CD4-positive, alpha-beta T cell treated with Interleukin-21 for 1 hour (primary cell): ENCODE data around the gene KIR3DL2.
"Not testable (repeated sequence)": the region's sequence is repeated elsewhere in the genome, so short reads cannot be mapped to it uniquely, and the experiment has no call there.

ENCODE experiments used
- DNase-seq: peaks from one replicate; pipeline ENCODE4 v3.0.0-alpha.2; 2020

KIR3DL2 gene

DNA sequence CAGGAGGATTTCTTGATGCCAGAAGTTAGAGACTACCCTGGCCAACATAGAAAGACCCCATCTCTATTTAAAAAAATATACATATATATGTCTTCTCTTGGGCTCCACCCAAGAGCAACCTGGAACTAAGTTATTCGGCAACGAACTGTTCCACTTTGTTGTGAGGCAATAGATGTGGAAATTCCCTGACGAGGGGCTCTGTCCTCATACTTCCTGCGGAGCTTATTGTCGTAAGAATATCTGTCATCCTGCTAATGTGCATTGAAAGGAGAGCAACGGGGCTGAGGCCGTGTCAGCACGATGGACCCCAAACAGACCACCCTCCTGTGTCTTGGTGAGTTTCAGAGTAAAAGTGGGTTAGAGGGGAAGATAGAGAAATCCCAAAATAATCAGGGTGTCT lies 23.7 kb downstream of the KIR3DL2 start, which contains the start of gene FCAR:
TSS of gene FCAR (plus strand) at position 246 of the 400 bp plus-strand sequence. CDS start at position 301, 55 bp downstream.
- no peak for DNase-seq

DNA sequence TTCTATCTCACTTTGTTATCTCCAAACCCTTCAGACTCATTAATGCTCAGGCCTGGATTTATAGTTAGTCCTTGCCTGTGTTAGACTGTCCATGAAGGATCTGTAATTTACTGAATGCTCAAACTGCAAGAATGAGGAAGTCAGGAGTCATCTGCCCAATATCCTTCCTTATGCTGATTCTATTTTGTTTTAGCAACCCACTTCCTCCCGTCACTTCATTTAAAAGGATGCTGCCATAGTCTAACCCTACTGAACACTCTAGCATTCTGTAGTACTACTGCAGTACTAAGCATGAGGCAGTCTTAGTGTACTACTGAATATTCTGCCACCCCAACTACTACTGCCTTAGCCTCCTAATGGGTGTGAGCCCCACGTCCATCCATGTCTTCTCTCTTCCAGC lies 25.3 kb downstream of the KIR3DL2 start:
- DNase-seq, result no peak

DNA sequence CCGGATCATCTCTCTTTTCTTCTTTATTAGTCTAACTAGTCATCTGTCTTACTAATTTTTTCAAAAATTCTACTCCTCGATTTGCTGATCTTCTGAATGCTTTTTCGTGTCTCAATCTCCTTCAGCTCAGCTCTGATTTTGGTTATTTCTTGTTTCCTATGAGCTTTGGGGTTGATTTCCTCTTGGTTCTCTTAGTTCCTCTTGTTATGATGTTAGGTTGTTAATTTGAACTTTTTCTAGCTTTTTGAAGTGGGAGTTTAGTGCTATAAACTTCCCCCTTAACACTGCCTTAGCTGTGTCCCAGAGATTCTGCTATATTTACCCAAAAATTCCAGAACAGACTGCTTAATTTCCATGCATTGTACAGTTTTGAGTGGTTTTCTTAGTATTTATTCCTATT lies 27.2 kb downstream of the KIR3DL2 start:
- no peak for DNase-seq

DNA sequence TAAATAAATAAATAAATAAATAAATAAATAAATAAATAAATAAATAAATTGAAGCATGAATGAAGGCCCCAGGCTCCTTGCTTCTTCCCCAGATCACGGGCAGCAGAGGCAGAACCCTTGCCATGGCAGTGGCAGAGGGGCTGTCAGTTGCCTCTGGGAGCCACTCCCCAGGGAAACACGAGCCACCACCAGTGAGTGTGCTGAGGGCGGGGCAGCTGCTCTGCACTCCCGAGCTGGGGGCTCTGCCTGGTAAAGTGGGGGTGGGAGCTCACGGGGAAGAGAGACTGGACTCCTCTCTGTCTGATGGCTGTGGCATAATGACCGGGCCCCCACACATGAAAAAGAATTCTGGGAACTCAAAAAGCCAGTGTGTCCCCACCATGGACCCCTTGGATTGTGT lies 31.6 kb downstream of the KIR3DL2 start:
- DNase-seq, result no peak

DNA sequence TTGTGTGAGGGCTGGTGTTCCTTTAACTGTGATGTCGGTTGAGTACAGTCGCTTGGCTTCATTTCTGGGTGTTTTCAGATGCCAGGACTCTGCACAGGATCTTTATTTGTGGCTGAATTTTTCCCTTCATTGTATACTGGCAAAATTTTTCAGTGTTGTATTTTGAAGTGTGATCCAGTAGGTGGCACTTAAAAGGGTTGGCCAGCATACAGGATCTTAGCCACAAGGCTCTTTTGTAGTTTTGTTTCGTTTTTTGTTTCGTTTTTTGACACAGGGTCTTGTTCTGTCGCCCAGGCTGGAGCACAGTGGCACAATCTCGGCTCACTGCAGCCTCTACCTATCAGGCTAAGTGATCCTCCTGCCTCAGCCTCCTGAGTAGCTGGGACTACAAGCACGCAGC lies 32.5 kb downstream of the KIR3DL2 start:
- peak; percentile 26 for DNase-seq

DNA sequence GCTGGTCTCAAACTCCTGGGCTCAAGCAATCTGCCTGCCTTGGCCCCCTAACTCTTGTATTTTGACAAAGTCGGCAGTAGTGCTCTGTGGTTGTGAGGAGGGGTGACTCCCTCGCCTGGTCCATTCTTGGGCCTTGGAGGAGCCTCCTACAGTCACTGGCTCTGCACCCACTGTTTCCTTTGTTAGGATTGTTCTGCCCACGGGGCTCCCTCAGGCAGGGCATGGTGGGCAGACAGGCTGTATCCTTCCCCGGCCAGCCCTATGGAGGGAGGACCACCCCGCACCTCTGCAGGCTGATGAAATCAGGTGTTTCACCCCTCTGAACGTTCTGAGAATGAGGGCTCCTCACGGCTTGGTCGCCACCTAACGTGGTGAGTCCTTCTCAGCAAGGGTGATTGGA lies 33.0 kb downstream of the KIR3DL2 start:
- no peak for DNase-seq

DNA sequence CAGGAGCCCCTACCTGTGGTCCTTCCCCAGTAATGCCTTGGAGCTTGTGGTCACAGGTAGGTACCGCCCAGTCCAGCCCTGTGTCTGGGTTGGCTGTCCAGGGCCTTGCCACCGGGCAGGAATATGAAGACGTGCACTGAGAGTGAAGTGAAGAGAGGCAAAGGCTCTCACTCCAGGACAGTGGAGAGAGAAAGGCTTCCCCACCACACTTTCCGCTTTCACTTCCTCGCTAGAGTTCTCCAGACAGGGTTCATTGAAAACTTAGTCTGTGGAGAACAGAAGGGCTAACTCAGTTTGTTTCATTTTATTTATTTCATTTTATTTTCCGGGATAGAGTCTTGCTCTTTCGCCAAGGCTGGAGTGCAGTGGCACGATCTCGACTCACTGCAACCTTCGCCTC lies 38.0 kb downstream of the KIR3DL2 start:
- DNase-seq, result no peak

DNA sequence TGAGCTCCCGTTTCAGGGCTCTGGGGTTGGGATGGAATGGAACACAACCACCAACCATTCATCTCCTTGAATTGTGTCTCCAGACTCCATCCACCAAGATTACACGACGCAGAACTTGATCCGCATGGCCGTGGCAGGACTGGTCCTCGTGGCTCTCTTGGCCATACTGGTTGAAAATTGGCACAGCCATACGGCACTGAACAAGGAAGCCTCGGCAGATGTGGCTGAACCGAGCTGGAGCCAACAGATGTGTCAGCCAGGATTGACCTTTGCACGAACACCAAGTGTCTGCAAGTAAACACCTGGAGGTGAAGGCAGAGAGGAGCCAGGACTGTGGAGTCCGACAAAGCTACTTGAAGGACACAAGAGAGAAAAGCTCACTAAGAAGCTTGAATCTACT lies 39.3 kb downstream of the KIR3DL2 start:
- DNase-seq, result no peak

GRCh38 chr19:54893406-54893805 lies 43.2 kb downstream of the KIR3DL2 start:
- no peak for DNase-seq

- DNase-seq, result not testable (repeated sequence)
Observed at GRCh38 chr19:54894106-54894505, 43.9 kb downstream of the KIR3DL2 start.

- DNase-seq, result no peak
Observed at GRCh38 chr19:54896036-54896435, 45.8 kb downstream of the KIR3DL2 start.

GRCh38 chr19:54898685-54899084 lies 48.4 kb downstream of the KIR3DL2 start:
- not testable (repeated sequence) for DNase-seq

DNA sequence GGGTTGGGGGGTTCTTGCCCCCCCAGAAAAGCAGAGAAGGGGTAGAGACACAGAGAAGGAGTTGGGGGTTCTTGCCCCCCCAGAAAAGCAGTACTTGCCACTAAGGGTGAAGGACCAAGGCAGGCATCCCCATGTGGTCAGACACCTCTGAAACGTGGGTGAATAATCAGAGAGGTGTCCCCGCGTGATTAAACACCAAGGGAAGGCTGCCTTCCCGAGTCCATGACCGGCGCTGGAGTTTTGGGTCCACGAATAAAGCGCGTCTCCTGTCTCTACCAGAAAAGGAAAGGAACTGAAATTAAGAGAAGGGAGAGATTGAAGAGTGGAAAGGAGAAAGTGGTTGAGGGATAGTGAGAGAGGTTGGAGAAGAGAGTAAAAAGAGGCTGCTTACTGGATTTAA lies 49.4 kb downstream of the KIR3DL2 start:
- not testable (repeated sequence) for DNase-seq

- DNase-seq, result not testable (repeated sequence)
Observed at GRCh38 chr19:54901153-54901552, 50.9 kb downstream of the KIR3DL2 start.

DNA sequence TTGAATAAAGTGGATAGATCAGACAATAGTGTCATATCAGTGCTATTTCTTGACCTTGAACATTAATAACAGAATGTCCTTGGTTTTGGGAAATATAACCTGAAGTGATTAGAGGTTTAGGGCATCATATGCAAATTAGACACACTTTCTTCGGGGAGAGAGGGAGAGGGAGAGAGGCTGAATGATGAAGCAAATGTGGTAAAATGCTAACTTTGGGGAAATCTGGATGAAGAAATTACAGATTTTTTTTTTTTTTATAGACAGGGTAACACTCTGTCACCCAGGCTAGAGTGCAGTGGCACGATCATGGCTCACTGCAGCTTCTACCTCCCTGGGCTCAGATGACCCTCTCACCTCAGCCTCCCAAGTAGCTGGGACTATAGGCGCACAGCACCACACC lies 51.8 kb downstream of the KIR3DL2 start:
- DNase-seq, result no peak

- DNase-seq, result no peak
Observed at GRCh38 chr19:54903303-54903702, 53.1 kb downstream of the KIR3DL2 start.

DNA sequence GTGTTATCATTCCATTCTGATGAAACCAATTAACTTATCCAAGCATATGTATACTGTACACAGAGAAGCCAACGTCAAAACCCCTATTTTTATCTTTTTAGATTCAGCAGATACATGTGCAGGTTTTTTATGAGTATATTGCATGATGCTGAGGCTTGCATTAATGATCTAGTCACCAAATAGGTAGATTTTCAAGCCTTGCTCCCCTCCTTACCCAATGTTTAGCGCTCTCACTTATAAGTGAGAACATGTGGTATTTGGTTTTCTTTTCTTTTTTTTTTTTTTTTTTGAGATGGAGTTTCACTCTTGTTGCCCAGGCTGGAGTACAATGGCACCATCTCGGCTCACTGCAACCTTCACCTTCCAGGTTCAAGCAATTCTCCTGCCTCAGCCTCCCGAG lies 54.0 kb downstream of the KIR3DL2 start:
- not testable (repeated sequence) for DNase-seq

DNA sequence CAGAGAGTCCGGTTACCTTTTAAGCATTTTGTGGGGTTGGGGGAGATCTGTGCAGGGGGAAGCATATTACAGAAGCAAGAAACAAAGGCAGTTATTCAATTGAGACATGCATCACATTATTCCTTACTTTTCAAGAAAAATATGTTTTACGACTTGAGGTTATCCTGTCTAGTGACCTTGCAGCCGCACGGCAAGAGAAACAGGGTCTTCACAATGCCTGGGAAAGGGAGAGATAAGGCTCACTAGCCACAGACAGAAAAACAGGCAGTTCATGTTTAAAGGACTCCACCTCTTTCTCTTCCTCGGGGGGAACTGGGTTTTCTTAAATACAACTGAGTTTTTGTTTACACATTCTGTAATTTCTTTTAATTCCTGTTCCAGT lies 55.2 kb downstream of the KIR3DL2 start:
- no peak for DNase-seq

DNA sequence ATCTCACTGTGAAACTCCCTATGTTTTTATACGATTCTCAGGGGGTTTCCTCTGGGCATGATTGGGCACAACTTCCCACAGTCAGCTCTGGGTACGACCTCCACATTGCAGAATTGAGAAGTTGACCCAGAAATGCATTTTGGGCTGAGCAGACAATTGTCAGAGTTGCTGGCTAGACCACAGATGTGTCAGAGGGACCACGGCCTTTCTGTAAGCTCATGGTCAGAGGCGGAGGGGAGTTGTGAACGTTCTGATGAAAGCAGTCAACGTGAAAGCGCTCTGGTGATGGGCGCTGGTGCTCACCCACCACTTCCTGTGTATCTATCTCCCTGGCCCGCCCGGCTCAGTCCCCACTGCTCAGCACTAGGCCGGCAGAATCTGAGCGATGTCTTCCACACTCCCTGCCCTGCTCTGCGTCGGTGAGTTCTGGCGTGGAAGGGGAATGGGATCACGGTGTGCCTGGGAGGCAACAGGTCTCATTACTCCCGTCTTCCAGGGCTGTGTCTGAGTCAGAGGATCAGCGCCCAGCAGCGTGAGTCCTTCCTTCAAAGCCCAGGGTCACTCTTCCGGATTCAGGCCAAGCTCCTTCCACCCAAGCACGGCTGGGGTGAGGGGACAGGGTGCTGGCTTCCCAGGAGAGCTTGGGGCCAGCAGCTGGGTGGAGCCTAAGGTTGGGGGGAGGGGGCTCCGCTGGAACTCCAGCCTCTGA lies 55.7 kb downstream of the KIR3DL2 start, which contains the start of gene NCR1:
TSS of gene NCR1 (plus strand) at position 346 of the 709 bp plus-strand sequence. CDS start at position 386, 40 bp downstream.
- peak; percentile 33 for DNase-seq

DNA sequence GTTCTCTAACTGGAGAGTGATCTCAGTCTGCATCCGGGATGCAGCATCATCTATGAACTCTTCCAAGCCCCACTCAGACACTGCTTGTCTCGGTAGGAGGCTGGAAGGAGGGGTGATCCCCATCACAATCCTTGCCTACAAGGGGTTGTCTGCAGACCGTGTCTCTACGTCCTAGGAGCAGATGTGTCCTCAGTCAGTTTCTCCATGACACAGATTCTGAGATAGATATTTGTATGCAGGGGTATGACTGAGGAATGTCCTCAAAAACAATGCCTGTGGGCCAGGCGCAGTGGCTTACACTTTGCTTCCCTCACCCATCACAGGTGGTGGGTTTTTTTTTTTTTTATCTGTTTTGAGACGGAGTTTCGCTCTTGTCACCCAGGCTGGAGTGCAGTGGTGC lies 56.6 kb downstream of the KIR3DL2 start:
- DNase-seq, result no peak

DNA sequence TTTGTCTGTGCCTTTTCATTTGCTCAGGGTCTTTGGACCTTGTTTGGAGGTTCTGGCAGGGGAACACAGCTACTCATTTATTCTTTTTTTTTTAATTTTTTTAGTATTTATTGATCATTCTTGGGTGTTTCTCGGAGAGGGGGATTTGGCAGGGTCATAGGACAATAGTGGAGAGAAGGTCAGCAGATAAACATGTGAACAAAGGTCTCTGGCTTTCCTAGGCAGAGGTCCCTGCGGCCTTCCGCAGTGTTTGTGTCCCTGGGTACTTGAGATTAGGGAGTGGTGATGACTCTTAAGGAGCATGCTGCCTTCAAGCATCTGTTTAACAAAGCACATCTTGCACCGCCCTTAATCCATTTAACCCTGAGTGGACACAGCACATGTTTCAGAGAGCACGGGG lies 57.7 kb downstream of the KIR3DL2 start:
- DNase-seq, result not testable (repeated sequence)
